GM19023 (cell line): ENCODE measurements around the gene NWD2.
"Not testable (repeated sequence)": the region's sequence is repeated elsewhere in the genome, so short reads cannot be mapped to it uniquely, and the experiment has no call there.

Source experiments
- ATAC-seq: cut with Tn5 transposase; IDR thresholded peaks from one replicate; pipeline ENCODE4 v1.9.1; 2021; ENCODE audit warnings: mild to moderate bottlenecking, moderate library complexity; ENCODE audit not compliant: unreplicated experiment

NWD2 gene

GRCh38 chr4:37392521-37393255 lies 148.1 kb downstream of the NWD2 start:
- ATAC-seq = no peak

- ATAC-seq = no peak
These were observed 148.8 kb downstream of the NWD2 start for GRCh38 chr4:37393321-37393720.

- ATAC-seq = no peak
These were observed 149.3 kb downstream of the NWD2 start for GRCh38 chr4:37393889-37394288.

- ATAC-seq = no peak
These were observed 153.0 kb downstream of the NWD2 start for GRCh38 chr4:37397505-37397904.

DNA sequence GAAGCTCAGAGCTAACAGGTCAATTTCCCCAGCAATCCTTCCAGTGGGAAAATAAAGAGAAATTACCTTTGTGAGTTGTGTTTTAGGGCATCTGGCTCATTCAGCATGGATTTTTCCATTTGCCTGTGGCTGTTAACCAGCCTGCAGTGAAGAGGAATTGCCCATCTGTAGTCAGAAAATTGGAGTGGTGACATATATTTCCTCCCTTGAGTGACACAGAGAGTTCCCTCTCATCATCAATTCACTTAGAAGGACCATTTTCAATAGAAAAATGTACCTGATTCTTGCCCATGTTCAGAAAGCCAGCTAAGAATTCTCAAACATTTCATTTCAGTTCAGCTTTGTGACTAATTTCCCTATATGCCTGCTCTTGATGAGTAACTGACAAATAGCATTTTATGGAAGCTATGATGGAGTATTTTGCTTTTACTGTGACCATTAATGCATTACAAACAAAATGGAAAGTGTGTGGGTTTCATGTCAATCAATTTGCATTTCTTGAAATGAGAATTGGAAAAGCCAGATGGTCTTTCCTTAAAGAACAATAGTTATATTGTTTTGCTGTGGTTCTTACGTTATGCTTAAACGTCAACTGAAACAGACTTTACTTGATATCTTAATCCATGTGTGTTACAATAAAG lies 155.8 kb downstream of the NWD2 start:
- ATAC-seq = peak; percentile 77

DNA sequence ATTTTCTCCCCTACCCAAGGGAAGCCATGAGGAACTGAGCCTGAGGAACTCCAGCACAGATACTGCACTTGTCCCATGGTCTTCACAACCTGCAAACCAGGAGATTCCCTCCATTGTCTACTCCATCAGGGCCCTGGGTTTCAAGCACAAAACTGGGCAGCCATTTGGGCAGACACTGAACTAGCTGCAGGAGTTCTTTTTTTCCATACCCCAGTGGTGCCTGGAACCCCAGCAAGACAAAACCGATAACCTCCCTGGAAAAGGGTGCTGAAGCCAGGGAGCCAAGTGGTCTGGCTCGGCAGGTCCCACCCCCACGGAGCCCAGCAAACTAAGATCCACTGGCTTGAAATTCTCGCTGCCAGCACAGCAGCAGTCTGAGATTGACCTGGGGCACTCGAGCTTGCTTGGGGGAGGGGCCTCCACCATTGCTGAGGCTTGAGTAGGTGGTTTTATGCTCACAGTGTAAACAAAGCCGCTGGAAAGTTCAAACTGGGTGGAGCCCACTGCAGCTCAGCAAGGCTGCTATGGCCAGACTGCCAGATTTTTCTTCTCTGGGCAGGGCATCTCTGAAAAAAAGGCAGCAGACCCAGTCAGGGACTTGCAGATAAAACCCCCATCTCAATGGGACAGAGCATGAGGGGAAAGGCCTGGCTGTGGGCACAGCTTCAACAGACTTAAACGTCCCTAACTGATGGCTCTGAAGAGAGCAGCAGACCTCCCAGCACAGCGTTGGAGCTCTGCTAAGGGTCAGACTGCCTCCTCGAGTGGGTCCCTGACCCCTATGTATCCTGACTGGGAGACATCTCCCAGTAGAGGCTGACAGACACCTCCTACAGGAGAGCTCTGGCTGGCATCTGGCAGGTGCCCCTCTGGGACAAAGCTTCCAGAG lies 163.6 kb downstream of the NWD2 start:
- not testable (repeated sequence) for ATAC-seq

DNA sequence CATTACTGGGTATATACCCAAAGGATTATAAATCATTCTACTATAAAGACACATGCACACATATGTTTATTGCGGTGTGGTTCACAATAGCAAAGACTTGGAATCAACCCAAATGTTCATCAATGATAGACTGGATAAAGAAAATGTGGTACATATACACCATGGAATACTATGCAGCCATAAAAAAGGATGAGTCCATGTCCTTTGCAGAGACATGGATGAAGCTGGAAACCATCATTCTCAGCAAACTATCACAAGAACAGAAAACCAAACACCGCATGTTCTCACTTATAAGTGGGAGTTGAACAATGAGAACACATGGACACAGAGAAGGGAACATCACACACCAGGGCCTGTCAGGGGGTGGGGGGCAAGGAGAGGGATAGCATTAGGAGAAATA lies 169.1 kb downstream of the NWD2 start:
- not testable (repeated sequence) for ATAC-seq

GRCh38 chr4:37415845-37416369 lies 171.4 kb downstream of the NWD2 start:
- no peak for ATAC-seq

DNA sequence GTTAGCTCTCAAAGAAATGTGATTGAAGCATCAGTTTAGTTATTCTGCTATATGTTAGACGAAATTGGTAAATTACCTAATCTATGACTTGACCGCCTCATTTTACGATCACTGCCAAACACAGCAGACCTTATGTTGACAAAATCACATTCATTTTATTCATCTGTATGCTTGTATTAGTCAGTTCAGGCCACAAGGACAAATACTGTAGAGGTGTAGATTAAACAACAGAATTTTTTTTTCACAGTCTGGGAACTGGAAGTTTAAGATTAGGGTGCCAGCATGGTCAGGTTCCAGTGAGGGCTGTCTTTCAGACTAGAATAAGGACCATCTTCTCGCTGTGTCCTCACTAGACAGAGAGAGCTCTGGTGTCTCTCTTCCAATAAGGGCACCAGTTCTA lies 177.1 kb downstream of the NWD2 start:
- no peak for ATAC-seq

DNA sequence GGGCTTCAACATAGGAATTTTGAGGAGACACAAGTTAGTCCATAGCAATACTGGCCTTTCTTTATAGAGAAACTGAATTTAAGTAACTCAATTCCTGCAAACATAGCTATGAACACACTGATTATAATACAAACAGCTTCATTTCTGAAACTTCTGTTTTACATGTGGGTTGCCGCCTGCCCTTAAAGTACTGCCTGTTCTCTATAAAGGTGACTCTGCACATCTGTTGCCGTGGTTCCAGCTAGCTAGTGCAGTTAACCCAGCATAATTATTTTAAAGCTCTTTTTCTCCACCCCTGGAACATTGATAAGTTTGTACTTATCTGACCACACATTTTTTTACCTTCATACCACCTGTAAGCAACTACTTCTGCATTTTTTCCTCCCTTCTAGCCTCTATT lies 177.6 kb downstream of the NWD2 start:
- ATAC-seq = no peak

GRCh38 chr4:37422638-37423037 lies 178.1 kb downstream of the NWD2 start:
- ATAC-seq = no peak

GRCh38 chr4:37423310-37423709 lies 178.8 kb downstream of the NWD2 start:
- ATAC-seq = no peak

GRCh38 chr4:37424753-37425152 lies 180.2 kb downstream of the NWD2 start:
- ATAC-seq = no peak

- ATAC-seq = no peak
These were observed 181.3 kb downstream of the NWD2 start for GRCh38 chr4:37425857-37426256.

- no peak for ATAC-seq
These were observed 182.7 kb downstream of the NWD2 start for GRCh38 chr4:37427193-37427592.

DNA sequence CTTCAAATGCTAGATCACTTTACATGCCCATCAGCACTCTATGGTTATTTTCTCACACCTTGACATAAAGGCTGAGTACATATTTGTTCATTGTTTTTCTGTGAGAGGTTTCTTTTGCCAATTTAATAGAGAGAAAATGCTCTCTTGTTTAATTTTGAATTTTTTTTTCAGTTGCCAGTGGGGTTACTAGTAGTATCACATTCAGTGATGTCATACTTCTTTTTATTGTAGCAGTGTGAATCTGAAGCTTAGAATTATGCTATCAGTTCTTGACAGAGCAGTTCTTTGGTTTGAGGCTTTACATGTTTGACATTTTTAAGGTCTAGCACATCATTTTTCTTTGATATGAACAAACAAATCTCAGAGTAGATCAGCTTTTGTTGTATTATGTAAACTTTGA lies 185.4 kb downstream of the NWD2 start:
- no peak for ATAC-seq

- no peak for ATAC-seq
These were observed 186.3 kb downstream of the NWD2 start for GRCh38 chr4:37430718-37431416.

DNA sequence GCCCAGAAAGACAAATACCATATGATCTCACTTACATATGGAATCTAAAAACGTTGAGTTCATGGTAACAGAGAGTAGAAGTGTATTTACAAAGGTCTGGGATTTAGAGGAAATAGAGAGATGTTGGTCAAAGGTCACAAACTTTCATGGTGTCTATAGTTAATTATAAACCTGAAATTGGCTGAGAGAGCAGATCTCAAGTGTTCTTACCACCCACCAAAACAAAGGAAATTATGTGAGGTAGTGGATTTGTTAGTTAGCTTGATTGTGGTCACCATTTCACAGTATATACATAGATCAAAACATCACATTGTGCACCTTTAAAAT lies 186.8 kb downstream of the NWD2 start:
- ATAC-seq = no peak

- ATAC-seq = no peak
These were observed 189.9 kb downstream of the NWD2 start for GRCh38 chr4:37434469-37434868.

- ATAC-seq = no peak
These were observed 192.0 kb downstream of the NWD2 start for GRCh38 chr4:37436546-37436945.

GRCh38 chr4:37437163-37437562 lies 192.6 kb downstream of the NWD2 start:
- no peak for ATAC-seq
